ENCODE data around the gene SYT1.

GRCh38 chr12:79327465-79327864 is 462.9 kb downstream of the SYT1 start:
- TF ChIP-seq, protein P1, sequence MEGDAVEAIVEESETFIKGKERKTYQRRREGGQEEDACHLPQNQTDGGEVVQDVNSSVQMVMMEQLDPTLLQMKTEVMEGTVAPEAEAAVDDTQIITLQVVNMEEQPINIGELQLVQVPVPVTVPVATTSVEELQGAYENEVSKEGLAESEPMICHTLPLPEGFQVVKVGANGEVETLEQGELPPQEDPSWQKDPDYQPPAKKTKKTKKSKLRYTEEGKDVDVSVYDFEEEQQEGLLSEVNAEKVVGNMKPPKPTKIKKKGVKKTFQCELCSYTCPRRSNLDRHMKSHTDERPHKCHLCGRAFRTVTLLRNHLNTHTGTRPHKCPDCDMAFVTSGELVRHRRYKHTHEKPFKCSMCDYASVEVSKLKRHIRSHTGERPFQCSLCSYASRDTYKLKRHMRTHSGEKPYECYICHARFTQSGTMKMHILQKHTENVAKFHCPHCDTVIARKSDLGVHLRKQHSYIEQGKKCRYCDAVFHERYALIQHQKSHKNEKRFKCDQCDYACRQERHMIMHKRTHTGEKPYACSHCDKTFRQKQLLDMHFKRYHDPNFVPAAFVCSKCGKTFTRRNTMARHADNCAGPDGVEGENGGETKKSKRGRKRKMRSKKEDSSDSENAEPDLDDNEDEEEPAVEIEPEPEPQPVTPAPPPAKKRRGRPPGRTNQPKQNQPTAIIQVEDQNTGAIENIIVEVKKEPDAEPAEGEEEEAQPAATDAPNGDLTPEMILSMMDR (conservative IDR thresholded peaks at IDR 0.05 in 1 of 2, IDR thresholded peaks at IDR 0.05 in 1 of 2; ENCODE audit: low read depth in 1 of 2, low read length in 2 of 2): no peak
- TF ChIP-seq EZH2 (IDR thresholded peaks at IDR 0.05; ENCODE audit: low read length, missing control alignments): no peak
